WI38 (cell line): Measurements from ENCODE around the gene PLPP4.

ENCODE experiments used
- H3K4me3 ChIP-seq: 2 replicates; pipeline ENCODE4 v1.5.1; 2011; ENCODE audit warnings: low read depth, mild to moderate bottlenecking, control low read depth, low read length
- CTCF ChIP-seq: IDR thresholded peaks from 2 replicates; pipeline ENCODE4 v1.5.1; 2012; ENCODE audit warnings: low read depth, mild to moderate bottlenecking, control low read depth, low read length

The PLPP4 gene

GRCh38 chr10:120456626-120457430 lies at the start of gene PLPP4:
Gene PLPP4, plus strand, starts transcription at chr10:120457227. Its CDS starts 79 bp downstream, at chr10:120457306.
- H3K4me3 ChIP-seq: no peak within 1 kb of the TSS
- TF ChIP-seq CTCF: no peak

GRCh38 chr10:120409816-120410215 lies 47.2 kb upstream of the PLPP4 start:
- no peak overlapping the region for H3K4me3 ChIP-seq
- TF ChIP-seq CTCF: no peak

- H3K4me3 ChIP-seq: no peak overlapping the region
- no peak for TF ChIP-seq CTCF
Observed at GRCh38 chr10:120414946-120415345, 42.1 kb upstream of the PLPP4 start.

GRCh38 chr10:120415709-120416330 lies 41.2 kb upstream of the PLPP4 start:
- no peak overlapping the region for H3K4me3 ChIP-seq
- TF ChIP-seq CTCF: no peak

- TF ChIP-seq CTCF: no peak
- no peak overlapping the region for H3K4me3 ChIP-seq
Observed at GRCh38 chr10:120420421-120420820, 36.6 kb upstream of the PLPP4 start.

- H3K4me3 ChIP-seq: no peak overlapping the region
- no peak for TF ChIP-seq CTCF
Observed at GRCh38 chr10:120421250-120421649, 35.8 kb upstream of the PLPP4 start.

- no peak for TF ChIP-seq CTCF
- no peak overlapping the region for H3K4me3 ChIP-seq
Observed at GRCh38 chr10:120422457-120422856, 34.6 kb upstream of the PLPP4 start.
